ENCODE data around the gene DENND6A.
"Not testable (repeated sequence)": the region's sequence is repeated elsewhere in the genome, so short reads cannot be mapped to it uniquely, and the experiment has no call there.

DENND6A gene, protein sequence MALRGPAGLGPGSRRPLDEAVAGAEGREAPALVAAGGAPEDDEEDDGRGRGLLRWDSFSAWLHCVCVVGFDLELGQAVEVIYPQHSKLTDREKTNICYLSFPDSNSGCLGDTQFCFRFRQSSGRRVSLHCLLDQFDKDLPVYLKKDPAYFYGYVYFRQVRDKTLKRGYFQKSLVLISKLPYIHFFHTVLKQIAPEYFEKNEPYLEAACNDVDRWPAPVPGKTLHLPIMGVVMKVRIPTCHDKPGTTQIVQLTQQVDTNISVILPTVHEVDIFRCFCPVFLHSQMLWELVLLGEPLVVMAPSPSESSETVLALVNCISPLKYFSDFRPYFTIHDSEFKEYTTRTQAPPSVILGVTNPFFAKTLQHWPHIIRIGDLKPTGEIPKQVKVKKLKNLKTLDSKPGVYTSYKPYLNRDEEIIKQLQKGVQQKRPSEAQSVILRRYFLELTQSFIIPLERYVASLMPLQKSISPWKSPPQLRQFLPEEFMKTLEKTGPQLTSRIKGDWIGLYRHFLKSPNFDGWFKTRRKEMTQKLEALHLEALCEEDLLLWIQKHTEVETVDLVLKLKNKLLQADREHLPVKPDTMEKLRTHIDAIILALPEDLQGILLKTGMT

DNA sequence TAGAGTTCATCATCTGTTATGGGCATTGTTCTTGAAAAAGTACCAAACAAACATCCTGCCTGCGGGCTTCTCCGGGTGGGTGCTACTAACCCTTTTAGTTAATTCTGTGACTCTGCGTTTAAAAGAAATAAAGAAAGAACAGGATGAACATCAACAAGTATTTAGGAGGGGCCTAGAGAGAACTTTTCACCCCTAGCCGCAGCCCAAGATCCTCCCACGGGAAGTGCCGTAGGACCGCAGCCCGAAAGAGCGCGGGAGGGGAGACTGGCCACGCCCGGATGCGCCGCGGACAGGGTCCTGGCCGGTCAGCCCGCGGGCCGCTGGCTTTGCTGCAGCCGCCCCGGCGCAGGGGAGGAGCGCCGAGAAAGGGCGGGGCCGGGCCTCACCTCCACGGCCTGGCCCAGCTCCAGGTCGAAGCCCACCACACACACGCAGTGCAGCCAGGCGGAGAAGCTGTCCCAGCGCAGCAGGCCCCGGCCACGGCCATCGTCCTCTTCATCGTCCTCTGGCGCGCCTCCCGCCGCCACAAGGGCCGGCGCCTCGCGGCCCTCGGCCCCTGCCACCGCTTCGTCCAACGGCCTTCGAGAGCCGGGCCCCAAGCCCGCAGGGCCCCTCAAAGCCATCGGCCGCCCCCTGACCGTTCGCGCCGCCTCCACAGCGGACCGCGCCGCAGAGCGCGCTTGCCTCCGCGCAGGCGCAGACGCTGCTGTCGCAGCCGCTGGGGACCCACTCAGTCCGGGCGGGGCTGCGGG is at the start of gene DENND6A:
Gene DENND6A, minus strand, starts transcription at position 682 of the 752 bp plus-strand sequence. Its CDS starts 59 bp downstream, at position 623.
- peak; percentile 92 for DNase-seq (ENCODE audit: low read depth)

DNA sequence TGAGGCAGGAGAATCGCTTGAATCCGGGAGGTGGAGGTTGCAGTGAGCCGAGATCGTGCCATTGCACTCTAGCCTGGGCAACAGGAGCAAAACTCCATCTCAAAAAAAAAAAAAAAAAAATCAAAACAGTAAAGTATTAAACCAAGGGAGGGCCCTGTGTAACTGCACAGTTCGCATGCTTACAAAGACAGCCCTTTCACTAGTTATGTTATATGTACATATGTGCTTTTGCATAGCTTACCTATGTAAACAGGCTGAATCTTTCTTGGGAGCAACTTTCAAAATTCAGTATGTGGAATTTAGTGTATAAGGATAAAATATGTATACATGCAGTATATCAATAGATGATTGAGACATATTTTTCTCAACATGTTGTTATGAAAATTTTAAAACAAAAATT is 47.1 kb upstream of the DENND6A start:
- no peak for DNase-seq (ENCODE audit: low read depth)

DNA sequence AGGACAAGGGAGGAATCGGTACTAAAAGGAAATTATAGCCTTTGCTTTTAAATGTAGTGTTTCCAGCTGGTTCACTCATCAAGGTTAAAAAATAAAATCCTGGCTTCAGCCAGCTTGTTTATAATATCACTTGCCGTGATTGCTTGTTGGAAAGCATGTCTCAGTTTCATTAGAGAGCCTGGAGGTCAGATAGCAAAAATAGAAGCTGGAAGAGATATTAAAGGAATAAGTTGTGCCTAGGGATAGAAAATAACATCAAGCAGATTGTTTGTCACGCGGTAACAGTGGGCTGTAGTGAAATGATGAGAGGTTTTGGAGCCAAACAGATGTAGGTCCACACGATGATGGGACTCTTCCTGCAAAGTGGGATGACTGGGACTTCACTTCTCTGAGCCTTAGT is 45.5 kb upstream of the DENND6A start:
- DNase-seq (ENCODE audit: low read depth): no peak

DNA sequence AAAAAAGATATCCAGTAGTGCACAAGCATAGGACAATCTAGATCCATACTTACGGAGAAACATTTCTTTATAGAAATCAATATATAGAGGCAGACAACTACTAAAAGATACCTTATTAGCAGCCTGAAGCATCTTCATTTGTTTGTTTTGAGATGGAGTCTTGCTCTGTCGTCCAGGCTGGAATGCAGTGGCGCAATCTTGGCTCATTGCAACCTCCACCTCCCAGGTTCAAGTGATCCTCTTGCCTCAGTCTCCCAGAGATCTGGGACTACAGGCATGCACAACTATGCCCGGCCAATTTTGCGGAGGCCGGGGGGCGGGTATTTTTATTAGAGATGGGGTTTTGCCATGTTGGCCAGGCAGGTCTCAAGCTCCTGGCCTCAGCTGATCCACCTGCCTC is 45.0 kb upstream of the DENND6A start:
- DNase-seq (ENCODE audit: low read depth): no peak

DNA sequence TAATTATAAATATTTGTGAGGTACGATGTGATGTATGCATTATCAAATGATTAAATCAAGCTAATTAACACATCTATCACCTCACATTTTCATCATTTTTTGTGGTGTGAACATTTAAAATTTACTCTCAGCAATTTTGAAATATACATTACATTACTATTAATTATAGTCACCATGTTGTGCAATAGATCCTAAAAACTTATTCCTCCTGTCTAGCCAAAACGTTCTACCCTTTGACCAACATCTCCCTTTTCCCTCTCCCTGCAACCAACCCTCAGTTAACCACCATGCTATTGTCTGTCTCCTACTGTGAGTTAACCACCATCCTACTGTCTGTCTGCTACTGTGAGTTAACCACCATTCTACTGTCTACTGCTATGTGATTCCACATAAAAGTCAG is 42.5 kb upstream of the DENND6A start:
- DNase-seq (ENCODE audit: low read depth): no peak

DNA sequence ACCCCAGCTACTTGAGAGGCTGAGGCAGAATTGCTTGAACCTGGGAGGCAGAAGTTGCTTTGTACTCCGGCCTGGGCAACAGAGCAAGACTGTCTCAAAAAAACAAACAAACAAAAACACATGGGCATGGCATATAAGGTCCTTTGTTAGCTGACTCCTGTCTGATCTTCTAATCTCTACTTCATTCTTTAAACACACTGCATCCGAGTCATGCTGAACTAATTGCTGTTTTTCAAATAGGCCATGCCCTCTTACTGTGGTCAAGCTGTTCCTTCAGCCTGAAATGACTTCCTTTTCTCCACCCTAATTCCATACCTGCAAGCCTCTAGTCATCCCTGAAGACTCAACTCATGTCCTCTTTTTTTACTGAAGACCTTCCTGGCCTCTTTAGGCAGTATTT is 40.9 kb upstream of the DENND6A start:
- no peak for DNase-seq (ENCODE audit: low read depth)

DNA sequence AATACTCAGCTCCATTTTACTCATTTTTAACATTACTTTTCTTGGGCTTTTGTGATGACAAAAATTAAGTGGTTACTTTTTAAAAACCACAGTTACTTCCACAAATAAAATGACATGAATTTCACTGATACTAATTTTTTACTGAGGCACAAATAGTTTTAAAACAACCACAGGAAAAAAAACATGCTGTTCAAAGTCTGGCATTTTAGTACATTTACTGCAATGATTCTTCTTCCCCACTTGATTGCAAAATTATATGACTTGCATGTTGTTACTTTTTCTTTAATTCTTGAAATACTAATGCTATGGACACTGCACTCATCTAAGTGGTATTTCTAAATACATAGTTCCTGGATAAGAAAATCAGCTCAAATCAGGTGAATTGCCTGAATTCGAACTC is 38.4 kb upstream of the DENND6A start:
- DNase-seq (ENCODE audit: low read depth): no peak

DNA sequence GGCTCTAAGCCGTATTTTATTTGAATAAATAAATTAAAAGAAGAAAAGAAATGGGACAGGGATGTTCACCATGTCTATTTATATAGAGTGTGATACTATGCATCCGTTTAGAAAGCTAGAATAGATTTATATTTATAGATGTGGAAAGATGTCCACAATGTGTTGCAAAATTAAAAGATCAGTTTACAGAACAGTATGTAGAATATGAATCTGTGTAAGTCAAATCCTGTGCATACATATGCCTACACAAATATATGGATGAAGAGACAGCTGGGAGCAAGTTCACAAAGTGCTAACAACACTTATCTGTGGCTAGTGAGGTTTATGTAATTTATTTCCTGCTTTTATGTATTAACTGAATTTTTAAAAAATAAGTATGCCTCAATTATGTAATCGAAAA is 37.8 kb upstream of the DENND6A start:
- DNase-seq (ENCODE audit: low read depth): no peak

DNA sequence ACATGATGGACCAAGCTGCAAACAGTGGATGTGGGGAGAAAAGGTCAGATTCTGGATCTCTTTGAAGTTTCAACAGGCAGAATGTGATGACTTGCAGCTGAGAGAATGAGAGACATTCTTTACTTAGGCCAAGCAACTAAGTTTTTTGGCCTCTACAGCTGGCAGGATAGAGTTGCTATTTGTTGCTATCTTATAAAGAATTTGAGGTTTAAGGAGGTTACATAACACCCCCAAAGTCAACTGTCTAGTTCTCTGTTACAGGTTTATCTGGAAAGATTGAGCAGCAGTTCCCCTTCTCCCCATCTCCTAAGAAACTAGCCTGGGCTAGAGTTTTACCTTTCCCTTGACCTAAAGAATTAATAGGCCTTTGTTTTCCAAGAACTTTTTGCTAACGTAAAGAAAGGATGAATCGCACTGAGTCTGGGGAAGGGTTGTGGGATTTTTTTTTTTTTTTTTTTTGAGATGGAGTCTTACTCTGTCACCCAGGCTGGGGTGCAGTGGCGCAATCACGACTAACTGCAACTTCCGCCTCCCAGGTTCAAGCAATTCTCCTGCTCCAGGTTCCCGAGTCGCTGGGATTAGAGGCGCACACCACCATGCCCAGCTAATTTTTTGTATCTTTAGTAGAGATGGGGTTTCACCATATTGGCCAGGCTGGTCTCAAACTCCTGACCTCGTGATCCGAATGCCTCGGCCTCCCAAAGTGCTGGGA is 36.6 kb upstream of the DENND6A start:
- no peak for DNase-seq (ENCODE audit: low read depth)

DNA sequence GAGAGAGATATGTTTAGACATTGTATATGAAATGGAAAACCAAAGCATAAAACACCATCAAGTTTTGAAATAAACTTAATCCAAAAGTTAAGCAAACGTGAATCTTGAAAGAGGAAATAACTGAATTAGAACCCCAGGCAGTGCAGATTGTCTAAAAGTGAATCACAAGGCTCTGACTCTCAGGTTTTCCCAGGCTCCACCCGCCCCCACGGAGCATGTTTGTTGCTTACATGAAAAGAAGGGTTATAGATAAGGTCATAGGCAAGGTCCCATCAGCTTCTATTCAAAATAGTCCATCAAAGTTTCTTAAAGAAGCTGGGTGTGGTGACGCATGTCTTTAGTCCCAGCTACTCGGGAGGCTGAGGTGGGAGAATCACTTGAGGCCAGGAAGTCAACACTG is 34.2 kb upstream of the DENND6A start:
- DNase-seq (ENCODE audit: low read depth): no peak

DNA sequence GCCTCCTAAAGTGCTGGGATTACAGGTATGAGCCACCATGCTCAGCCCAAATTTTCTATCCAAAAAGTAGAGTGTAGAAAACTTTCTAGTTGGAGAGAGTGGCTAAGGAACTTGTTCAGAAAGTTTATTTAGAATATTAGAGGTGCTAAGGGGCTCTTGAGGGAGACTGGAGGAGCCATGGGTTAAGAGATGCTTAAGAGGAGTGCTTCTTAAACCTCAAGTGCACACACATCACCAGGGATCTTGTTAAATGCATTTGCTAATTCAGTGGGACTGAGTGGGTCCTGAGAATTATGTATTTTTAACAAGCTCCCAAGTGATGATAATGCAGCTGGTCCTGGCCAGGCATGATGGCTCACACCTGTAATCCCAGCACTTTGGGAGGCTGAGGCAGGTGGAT is 33.5 kb upstream of the DENND6A start:
- no peak for DNase-seq (ENCODE audit: low read depth)

DNA sequence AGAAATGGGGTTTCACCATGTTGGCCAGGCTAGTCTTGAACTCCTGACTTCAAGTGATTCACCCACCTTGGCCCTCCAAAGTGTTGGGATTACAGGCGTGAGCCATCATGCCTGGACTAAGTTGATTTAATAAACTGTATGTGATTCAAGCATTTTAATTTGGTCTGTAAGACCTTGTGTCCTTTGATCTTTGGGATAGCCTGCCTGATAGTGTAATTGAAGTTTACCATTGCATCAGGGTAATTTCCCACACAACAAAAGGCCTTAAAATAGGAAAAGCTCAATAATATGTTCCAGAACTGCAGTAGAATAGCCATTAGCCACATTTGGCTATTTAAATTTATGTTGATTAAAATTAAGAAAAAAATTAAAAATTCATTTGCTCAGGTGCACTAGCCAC is 25.2 kb upstream of the DENND6A start:
- no peak for DNase-seq (ENCODE audit: low read depth)

DNA sequence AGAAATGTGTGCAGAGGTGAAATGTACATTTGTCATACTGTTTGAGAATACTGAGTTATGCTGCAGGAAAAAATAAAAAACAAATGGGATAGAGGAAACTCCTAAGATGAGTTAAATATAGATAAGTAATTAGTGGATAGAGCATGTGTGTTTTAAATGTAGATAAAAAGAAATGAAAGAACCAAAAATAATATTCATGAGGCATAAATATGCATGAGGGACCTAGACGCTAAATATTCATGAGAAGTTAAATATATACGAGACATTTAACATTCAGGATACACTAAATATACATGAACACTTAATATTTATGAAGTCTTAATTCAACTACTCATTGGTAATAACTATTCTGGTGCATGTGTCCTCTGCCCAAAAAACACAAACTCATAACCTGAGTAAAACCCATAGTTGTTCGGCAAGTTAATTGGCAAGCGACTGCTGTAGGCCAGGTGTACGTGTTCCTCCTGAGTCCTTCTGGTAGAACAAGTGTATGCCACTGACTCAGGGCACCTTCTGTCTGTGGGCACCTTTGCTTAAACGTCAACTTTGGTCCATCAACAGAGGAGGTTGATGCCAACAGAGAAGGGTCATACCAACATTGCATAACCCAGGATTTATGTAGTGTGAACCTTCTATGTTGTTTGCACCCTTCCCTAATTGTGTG is 24.5 kb upstream of the DENND6A start:
- no peak for DNase-seq (ENCODE audit: low read depth)

DNA sequence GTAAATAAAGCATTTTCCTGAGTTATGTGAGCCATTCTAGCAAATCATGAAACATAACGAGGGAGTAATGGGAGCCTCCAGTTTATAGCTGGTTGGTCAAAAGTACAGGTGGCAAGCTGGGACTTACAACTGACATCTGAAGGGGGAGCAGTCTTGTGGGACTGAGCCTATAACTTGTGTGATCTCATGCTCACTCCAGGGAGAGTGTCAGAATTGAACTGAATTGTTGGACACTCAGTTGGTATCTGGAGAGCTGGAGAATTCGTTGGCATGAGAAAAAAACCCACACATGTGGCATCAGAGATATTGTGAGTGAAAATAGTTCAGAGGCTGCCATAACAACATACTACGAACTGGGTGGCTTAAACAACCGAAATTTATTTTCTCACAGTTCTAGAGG is 22.8 kb upstream of the DENND6A start:
- no peak for DNase-seq (ENCODE audit: low read depth)

DNA sequence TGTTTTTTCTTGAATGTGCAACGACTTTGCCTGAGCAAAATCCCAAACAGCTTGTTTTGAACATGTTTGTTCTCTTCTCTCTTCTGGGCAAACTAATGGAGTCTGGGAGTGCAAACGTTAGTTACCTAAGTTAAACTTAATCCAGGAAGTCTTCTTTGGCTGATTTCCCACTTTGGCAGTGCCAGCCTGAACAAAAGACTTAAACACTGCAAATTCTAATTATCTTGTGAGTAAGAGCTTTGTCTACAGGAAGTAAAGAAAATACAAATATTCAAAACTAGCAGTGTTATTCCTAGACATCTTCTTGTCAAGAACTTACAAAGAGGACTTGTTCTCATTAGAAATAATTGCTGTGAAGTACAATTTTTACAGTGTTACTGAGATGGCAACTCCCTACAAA is 16.7 kb upstream of the DENND6A start:
- no peak for DNase-seq (ENCODE audit: low read depth)

DNA sequence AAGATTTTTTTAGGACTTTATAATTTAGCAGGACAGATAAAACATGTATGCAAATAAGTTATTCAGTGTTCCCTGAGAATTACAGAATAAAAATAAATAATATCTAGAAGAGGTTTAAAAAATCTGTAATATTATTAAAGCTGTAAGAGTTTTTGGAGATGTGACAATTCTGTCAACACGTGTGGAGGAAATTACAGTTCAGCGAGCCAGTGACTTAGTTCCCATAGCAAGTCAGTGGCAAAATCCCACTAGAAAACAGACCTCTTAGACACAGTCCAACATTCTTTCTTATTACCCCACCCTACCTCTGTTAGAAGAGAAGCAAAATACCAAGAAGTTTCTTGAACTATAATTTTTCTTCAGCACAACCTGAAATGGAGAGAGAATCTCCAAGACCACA is 16.2 kb upstream of the DENND6A start:
- DNase-seq (ENCODE audit: low read depth): no peak

DNA sequence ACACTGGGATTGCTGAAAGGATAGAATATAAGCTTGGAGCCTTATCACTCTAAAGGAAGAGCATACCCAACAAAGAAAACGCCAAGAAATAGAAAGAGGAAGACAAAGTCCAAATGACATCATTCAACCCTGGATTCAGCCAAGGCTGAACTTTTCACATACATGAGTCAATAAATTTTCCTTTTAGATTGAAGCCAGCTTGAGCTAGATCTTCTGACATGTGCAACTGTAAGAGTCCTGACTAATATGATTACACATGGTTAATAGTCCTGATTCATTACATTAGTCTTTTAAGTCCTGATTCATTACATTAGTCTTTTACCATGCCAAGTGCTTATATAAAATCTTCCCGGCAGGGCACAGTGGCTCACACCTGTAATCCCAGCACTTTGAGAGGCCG is 13.6 kb upstream of the DENND6A start:
- DNase-seq (ENCODE audit: low read depth): no peak

DNA sequence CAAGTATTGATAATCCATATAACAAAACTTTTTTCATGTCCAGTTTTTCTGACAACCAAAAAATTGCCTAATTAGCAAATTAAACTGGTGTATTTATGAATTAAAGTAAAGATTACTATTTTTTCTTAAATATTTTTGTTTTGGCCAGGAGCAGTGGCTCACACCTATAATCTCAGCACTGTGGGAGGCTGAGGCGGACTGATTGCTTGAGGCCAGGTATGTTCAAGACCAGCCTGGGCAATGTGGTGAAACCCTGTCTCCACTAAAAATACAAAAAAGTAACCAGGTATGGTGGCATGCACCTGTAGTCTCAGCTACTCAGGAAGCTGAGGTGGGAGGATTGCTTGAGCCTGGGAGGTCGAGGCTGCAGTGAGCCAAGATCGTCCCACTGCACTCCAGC is 12.5 kb upstream of the DENND6A start:
- not testable (repeated sequence) for DNase-seq (ENCODE audit: low read depth)

DNA sequence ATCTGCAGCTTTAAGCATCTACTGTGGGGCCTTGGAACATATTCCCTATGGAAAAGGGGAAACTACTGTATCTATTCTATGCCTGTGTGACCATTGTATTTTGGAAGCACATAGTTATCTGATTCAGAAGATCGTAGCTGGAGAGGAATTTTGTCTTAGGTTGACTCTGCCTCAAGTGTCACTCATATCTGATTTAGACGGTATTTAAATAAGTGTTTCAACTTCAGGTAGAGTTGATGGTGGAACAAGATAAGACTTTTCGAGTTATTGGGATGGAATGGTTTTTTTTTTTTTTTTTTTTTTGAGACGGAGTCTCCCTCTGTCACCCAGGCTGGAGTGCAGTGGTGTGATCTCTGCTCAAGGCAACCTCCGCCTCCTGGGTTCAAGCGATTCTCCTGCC is 8.9 kb upstream of the DENND6A start:
- no peak for DNase-seq (ENCODE audit: low read depth)

DNA sequence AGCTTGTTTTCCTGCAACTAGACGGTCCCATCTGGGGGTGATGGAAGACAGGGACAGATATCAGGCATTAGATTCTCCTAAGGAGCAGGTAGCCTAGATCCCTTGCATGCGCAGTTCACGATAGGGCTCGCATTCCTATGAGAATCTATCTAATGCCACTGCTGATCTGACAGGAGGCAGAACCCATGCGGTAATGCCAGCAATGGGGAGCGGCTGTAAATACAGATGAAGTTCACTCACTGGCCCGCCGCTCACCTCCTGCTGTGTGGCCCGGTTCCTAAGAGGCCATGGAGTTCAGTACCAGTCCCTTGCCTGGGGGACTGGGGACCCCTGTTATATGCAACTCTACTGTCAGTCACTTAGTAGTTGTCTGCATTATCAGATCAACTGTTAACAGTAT is 7.9 kb upstream of the DENND6A start:
- no peak for DNase-seq (ENCODE audit: low read depth)

DNA sequence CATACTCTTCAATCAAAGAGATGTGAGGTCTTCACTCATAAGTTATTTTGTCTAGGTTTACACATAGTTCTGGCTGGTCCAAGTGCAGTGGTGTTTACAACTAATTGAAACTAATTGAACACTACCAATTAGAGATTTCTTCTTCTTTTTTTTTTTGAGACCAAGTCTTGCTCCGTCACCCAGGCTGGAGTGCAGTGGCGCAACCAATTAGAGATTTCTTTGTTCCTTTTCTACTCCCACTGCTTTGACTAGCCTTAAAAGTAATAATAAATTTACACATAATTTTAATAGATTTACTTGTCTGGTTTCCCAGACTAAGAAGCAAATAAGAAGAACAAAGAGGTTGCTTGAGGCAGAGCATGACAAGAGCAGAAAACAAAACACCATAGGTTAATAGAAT is 6.7 kb upstream of the DENND6A start:
- DNase-seq (ENCODE audit: low read depth): no peak

DNA sequence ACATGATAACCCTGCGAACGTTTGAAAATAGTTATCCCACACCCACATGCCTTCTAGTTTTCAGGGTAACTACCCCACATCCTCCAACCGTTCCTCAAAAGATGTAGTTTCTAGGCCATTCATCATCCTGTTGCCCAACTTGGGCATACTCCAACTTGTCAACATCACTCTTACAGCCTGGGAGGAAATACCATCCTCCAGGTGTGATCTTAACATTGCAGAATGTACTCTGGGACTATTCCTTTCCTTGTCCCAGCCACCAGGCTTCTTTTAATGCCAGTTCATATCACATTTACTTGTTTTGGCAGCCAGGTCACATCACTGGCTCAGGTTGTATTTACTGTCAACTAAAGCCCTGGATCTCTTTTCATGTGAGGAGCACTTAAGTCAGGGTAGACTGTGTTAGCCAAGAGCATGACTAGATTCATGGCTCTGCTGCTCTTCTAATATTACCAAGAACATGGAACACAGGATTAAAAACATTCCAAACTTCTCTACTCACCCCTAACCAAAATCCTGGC is 4.0 kb upstream of the DENND6A start:
- no peak for DNase-seq (ENCODE audit: low read depth)

Data from activated T-cell treated with anti-CD3 and anti-CD28 coated beads for 1 hour (primary cell).